Body of pancreas (tissue), 4 donors: ENCODE measurements around the gene HEATR5A. TPM values are rescaled to one million over a fixed set of nuclear protein-coding genes. Genes with fewer than 3 reads are reported as not detected.
A peak's percentile ranks its signal among the peaks of the same experiment; 100 is the strongest.
"Not testable (repeated sequence)": the region's sequence is repeated elsewhere in the genome, so short reads cannot be mapped to it uniquely, and the experiment has no call there.

Experiments
- ATAC-seq: fragments of 150-250 bp; one replicate; pipeline ENCODE4 v1.9.1; 2016
- DNase-seq, 4 donors: peaks; one replicate each; pipeline ENCODE4 v3.0.0-alpha.2; 2019
- H3K27ac ChIP-seq, 4 donors: fragments of 200-600 bp; sonication (generic); 1 replicate in 3 of 4; 2 replicates in 1 of 4; pipeline versions ENCODE4 v1.5.1 to v1.6.1; 2016 to 2019; ENCODE audit warnings: mild to moderate bottlenecking in 1 of 4, mixed read lengths in 1 of 4, moderate library complexity in 1 of 4
- H3K27me3 ChIP-seq, 2 donors: fragments of 200-600 bp; sonication (generic); one replicate each; pipeline ENCODE4 v1.6.0; 2016; ENCODE audit warnings: mild to moderate bottlenecking in 1 of 2
- H3K36me3 ChIP-seq, 2 donors: fragments of 200-600 bp; sonication (generic); replicated peaks in 1 of 2; 2 replicates each; pipeline ENCODE4 v1.5.1; 2016; ENCODE audit warnings: low read depth in 2 of 2; ENCODE audit not compliant: insufficient read depth in 1 of 2
- H3K4me1 ChIP-seq: fragments of 200-600 bp; sonication (generic); one replicate; pipeline ENCODE4 v1.6.0; 2016
- H3K4me3 ChIP-seq, 2 donors: fragments of 200-600 bp; sonication (generic); 1 replicate in 1 of 2; 2 replicates in 1 of 2; pipeline ENCODE4 v1.5.1; 2016 to 2019
- H3K9me3 ChIP-seq, 3 donors: fragments of 200-600 bp; sonication (generic); 1 replicate in 2 of 3; 2 replicates in 1 of 3; pipeline ENCODE4 v1.5.1; 2016
- CTCF ChIP-seq, 7 experiments: fragments of 450-650 bp in 4 of 7; fragments of 200-600 bp in 3 of 7; sonication (generic) in 3 of 7; IDR thresholded peaks; one replicate each; pipeline ENCODE4 v1.5.1; 2016 to 2019; ENCODE audit warnings: antibody characterized with exemption in 7 of 7
- POLR2A ChIP-seq, 3 donors: fragments of 450-650 bp; IDR thresholded peaks; one replicate each; pipeline ENCODE4 v1.6.1; 2016; ENCODE audit warnings: antibody characterized with exemption in 3 of 3, mild to moderate bottlenecking in 2 of 3
- WGBS, 2 donors: methylation state at CpG; one replicate each; pipeline ENCODE4 v1.1.5; 2017; 5-methylcytosine and 5-hydroxymethylcytosine counted together
- intact Hi-C: fragments of 100-400 bp; cut with DNase I; formaldehyde crosslinking; loops from one replicate; pipeline ENCODE4 v1.15.1; 2023
- total RNA-seq, 2 donors: library from RNA; depleted of rRNA; stranded (reverse); fragments of >200 nt; gene quantifications; one replicate each; pipeline ENCODE4 v1.1.0, GENCODE V29; 2016

The HEATR5A gene
- total RNA-seq, 2 donors from 2014 or later, result 14.5 to 24.1 TPM

GRCh38 chr14:31265701-31266398 is 154.5 kb downstream of the HEATR5A start:
- peaks cover 17% of the 10 kb centered on the region for H3K4me1 ChIP-seq
- 56 to 58% methylated on average over 8 of the region's 8 CpGs for WGBS, 2 donors
- H3K27ac ChIP-seq, result no peak overlapping the region
- intact Hi-C loops, result no loop called here
- no peaks in the 10 kb centered on the region for H3K27me3 ChIP-seq
- TF ChIP-seq POLR2A (IDR thresholded peaks at IDR 0.05), result no peak
- peak in 1 of 7 experiments; percentile 3 for TF ChIP-seq CTCF (IDR thresholded peaks at IDR 0.05)
- ATAC-seq (peak; percentile 59), DNase-seq (peak; percentile 19 to 66 (median 50))
- no peaks in the 10 kb centered on the region for H3K36me3 ChIP-seq
- no peaks in the 10 kb centered on the region for H3K9me3 ChIP-seq
- no peak overlapping the region for H3K4me3 ChIP-seq

GRCh38 chr14:31263485-31264133 is 156.7 kb downstream of the HEATR5A start:
- H3K36me3 ChIP-seq, result no peaks in the 10 kb centered on the region
- ATAC-seq (peak; percentile 36), DNase-seq (peak in 2 of 4 donors; percentile 47 to 51)
- intact Hi-C loops, result no loop called here
- H3K9me3 ChIP-seq, result no peaks in the 10 kb centered on the region
- no peaks in the 10 kb centered on the region for H3K27me3 ChIP-seq
- TF ChIP-seq POLR2A (IDR thresholded peaks at IDR 0.05), result no peak
- no peak for TF ChIP-seq CTCF (IDR thresholded peaks at IDR 0.05)
- no peak overlapping the region for H3K27ac ChIP-seq
- WGBS, 2 donors, result 62 to 79% methylated on average over 2 of the region's 2 CpGs
- no peak overlapping the region for H3K4me3 ChIP-seq
- peaks cover 17% of the 10 kb centered on the region for H3K4me1 ChIP-seq

- intact Hi-C loops, result no loop called here
- H3K9me3 ChIP-seq, result no peaks in the 10 kb centered on the region
- H3K4me1 ChIP-seq, result peaks cover 25% of the 10 kb centered on the region
- TF ChIP-seq POLR2A (IDR thresholded peaks at IDR 0.05) (no peak), CTCF (IDR thresholded peaks at IDR 0.05) (no peak)
- H3K27me3 ChIP-seq, result no peaks in the 10 kb centered on the region
- H3K36me3 ChIP-seq, result no peaks in the 10 kb centered on the region
- peak; percentile 56 for ATAC-seq
- peak overlapping the region in 2 of 4 donors; percentile 36 to 42 for H3K27ac ChIP-seq
- WGBS, 2 donors, result 44% methylated on average over 5 to 6 of the region's 6 CpGs
- no peak overlapping the region for H3K4me3 ChIP-seq
- DNase-seq, result peak; percentile 49 to 72 (median 68)
Observed at GRCh38 chr14:31261859-31262731, 158.3 kb downstream of the HEATR5A start.

GRCh38 chr14:31261523-31261858 is 158.9 kb downstream of the HEATR5A start:
- TF ChIP-seq POLR2A (IDR thresholded peaks at IDR 0.05), result no peak
- no peak for TF ChIP-seq CTCF (IDR thresholded peaks at IDR 0.05)
- Histone ChIP-seq H3K27me3 (no peaks in the 10 kb centered on the region), H3K4me3 (no peak overlapping the region), H3K36me3 (no peaks in the 10 kb centered on the region), H3K27ac (peak overlapping the region in 2 of 4 donors; percentile 36 to 42), H3K4me1 (peaks cover 25% of the 10 kb centered on the region), H3K9me3 (no peaks in the 10 kb centered on the region)
- ATAC-seq (no peak), DNase-seq (no peak)
- 96 to 98% methylated on average over 3 of the region's 3 CpGs for WGBS, 2 donors
- intact Hi-C loops, result no loop called here

GRCh38 chr14:31259040-31259435 is 161.3 kb downstream of the HEATR5A start:
- H3K27ac ChIP-seq, intact Hi-C loops, ATAC-seq, H3K4me3 ChIP-seq, H3K9me3 ChIP-seq, DNase-seq, H3K36me3 ChIP-seq, H3K27me3 ChIP-seq: not testable (repeated sequence)
- H3K4me1 ChIP-seq, result peaks cover 21% of the 10 kb centered on the region
- WGBS, 2 donors, result 95 to 98% methylated on average over 4 of the region's 4 CpGs
